SK-N-MC (cell line): ENCODE data around the gene LPIN2.

ENCODE experiments used
- DNase-seq: peaks from one replicate; pipeline ENCODE4 v3.0.0-alpha.2; 2011; ENCODE audit warnings: low read depth, low spot score
- H3K27ac ChIP-seq: fragments of 200-600 bp; sonication (generic); 2 replicates; pipeline ENCODE4 v1.5.1; 2016; ENCODE audit warnings: mixed run types
- H3K36me3 ChIP-seq: fragments of 200-600 bp; sonication (generic); 2 replicates; pipeline ENCODE4 v1.6.1; 2017; ENCODE audit warnings: antibody characterized with exemption, low read length, mixed read lengths; ENCODE audit not compliant: insufficient read depth
- H3K4me3 ChIP-seq: fragments of 200-600 bp; sonication (generic); 2 replicates; pipeline ENCODE4 v1.5.1; 2016
- H3K9ac ChIP-seq: fragments of 200-600 bp; sonication (generic); 2 replicates; pipeline ENCODE4 v1.8.0; 2017; ENCODE audit warnings: mixed run types, mixed read lengths; ENCODE audit not compliant: insufficient read length
- H3K9me3 ChIP-seq: fragments of 200-600 bp; sonication (generic); 2 replicates; pipeline ENCODE4 v1.6.1; 2017; ENCODE audit warnings: low read depth, mild to moderate bottlenecking, antibody characterized with exemption, low read length, moderate library complexity, mixed read lengths
- EZH2 ChIP-seq: fragments of 200-600 bp; sonication (generic); IDR thresholded peaks from one replicate; pipeline ENCODE4 v1.6.1; 2017; ENCODE audit warnings: antibody characterized with exemption
- FOXP2 ChIP-seq: optimal IDR thresholded peaks from 2 replicates; pipeline ENCODE3; 2011; ENCODE audit warnings: mild to moderate bottlenecking, moderate library complexity; ENCODE audit not compliant: insufficient read depth; ENCODE audit errors: extremely low read length, control extremely low read depth
- POLR2AphosphoS5 ChIP-seq: IDR thresholded peaks from 2 replicates; pipeline ENCODE4 v1.6.1; 2012; ENCODE audit warnings: mild to moderate bottlenecking, low read depth, low read length, borderline replicate concordance

LPIN2 gene

GRCh38 chr18:3048121-3048520, 35.2 kb upstream of the LPIN2 start:
- DNase-seq, result no peak

GRCh38 chr18:3046216-3046808, 33.4 kb upstream of the LPIN2 start:
- DNase-seq, result no peak
- no peak for TF ChIP-seq FOXP2
- TF ChIP-seq EZH2, result no peak
- TF ChIP-seq POLR2AphosphoS5, result no peak
- no peaks in the 10 kb centered on the region for H3K36me3 ChIP-seq
- no peak overlapping the region for H3K27ac ChIP-seq
- H3K9me3 ChIP-seq, result no peaks in the 10 kb centered on the region
- no peak overlapping the region for H3K4me3 ChIP-seq
- no peak overlapping the region for H3K9ac ChIP-seq

More at GRCh38 chr18:3048121-3048520, 35.2 kb upstream of the LPIN2 start:
- TF ChIP-seq POLR2AphosphoS5 (no peak), FOXP2 (no peak), EZH2 (no peak)
- no peak overlapping the region for H3K9ac ChIP-seq
- no peaks in the 10 kb centered on the region for H3K9me3 ChIP-seq
- H3K4me3 ChIP-seq, result no peak overlapping the region
- H3K27ac ChIP-seq, result no peak overlapping the region
- H3K36me3 ChIP-seq, result no peaks in the 10 kb centered on the region

GRCh38 chr18:3044931-3045698, 32.2 kb upstream of the LPIN2 start:
- H3K4me3 ChIP-seq, result no peak overlapping the region
- H3K36me3 ChIP-seq, result no peaks in the 10 kb centered on the region
- no peak for TF ChIP-seq EZH2
- TF ChIP-seq FOXP2, result no peak
- TF ChIP-seq POLR2AphosphoS5, result no peak
- no peak for DNase-seq
- no peaks in the 10 kb centered on the region for H3K9me3 ChIP-seq
- no peak overlapping the region for H3K9ac ChIP-seq
- no peak overlapping the region for H3K27ac ChIP-seq

- Histone ChIP-seq H3K27ac (no peak overlapping the region), H3K4me3 (no peak overlapping the region), H3K36me3 (no peaks in the 10 kb centered on the region), H3K9me3 (no peaks in the 10 kb centered on the region), H3K9ac (no peak overlapping the region)
- no peak for DNase-seq
- TF ChIP-seq FOXP2 (no peak), POLR2AphosphoS5 (no peak), EZH2 (no peak)
Measured at GRCh38 chr18:3042379-3042778, 29.4 kb upstream of the LPIN2 start.

GRCh38 chr18:3041843-3042242, 28.9 kb upstream of the LPIN2 start:
- no peak for DNase-seq
- H3K36me3 ChIP-seq, result no peaks in the 10 kb centered on the region
- no peak overlapping the region for H3K4me3 ChIP-seq
- no peak overlapping the region for H3K27ac ChIP-seq
- no peak overlapping the region for H3K9ac ChIP-seq
- H3K9me3 ChIP-seq, result no peaks in the 10 kb centered on the region
- TF ChIP-seq FOXP2, result no peak
- no peak for TF ChIP-seq POLR2AphosphoS5
- no peak for TF ChIP-seq EZH2

- no peak overlapping the region for H3K27ac ChIP-seq
- TF ChIP-seq FOXP2 (no peak), EZH2 (no peak), POLR2AphosphoS5 (no peak)
- H3K9me3 ChIP-seq, result no peaks in the 10 kb centered on the region
- no peak overlapping the region for H3K4me3 ChIP-seq
- DNase-seq, result no peak
- H3K9ac ChIP-seq, result no peak overlapping the region
- H3K36me3 ChIP-seq, result no peaks in the 10 kb centered on the region
Measured at GRCh38 chr18:3040881-3041280, 27.9 kb upstream of the LPIN2 start.

GRCh38 chr18:3040173-3040572, 27.2 kb upstream of the LPIN2 start:
- no peak overlapping the region for H3K9ac ChIP-seq
- no peak overlapping the region for H3K27ac ChIP-seq
- H3K4me3 ChIP-seq, result no peak overlapping the region
- H3K36me3 ChIP-seq, result no peaks in the 10 kb centered on the region
- TF ChIP-seq POLR2AphosphoS5 (no peak), FOXP2 (no peak), EZH2 (no peak)
- DNase-seq, result no peak
- no peaks in the 10 kb centered on the region for H3K9me3 ChIP-seq

GRCh38 chr18:3037423-3037915, 24.5 kb upstream of the LPIN2 start:
- H3K4me3 ChIP-seq, result no peak overlapping the region
- no peak for TF ChIP-seq EZH2
- TF ChIP-seq POLR2AphosphoS5, result no peak
- TF ChIP-seq FOXP2, result no peak
- 0 out of 2 replicates have a peak overlapping the region, but pooled peaks have one; percentile 19 for H3K27ac ChIP-seq
- H3K9me3 ChIP-seq, result no peaks in the 10 kb centered on the region
- H3K9ac ChIP-seq, result no peak overlapping the region
- no peak for DNase-seq
- no peaks in the 10 kb centered on the region for H3K36me3 ChIP-seq
